Measurements from ENCODE around the gene SLC6A5.

The SLC6A5 gene

DNA sequence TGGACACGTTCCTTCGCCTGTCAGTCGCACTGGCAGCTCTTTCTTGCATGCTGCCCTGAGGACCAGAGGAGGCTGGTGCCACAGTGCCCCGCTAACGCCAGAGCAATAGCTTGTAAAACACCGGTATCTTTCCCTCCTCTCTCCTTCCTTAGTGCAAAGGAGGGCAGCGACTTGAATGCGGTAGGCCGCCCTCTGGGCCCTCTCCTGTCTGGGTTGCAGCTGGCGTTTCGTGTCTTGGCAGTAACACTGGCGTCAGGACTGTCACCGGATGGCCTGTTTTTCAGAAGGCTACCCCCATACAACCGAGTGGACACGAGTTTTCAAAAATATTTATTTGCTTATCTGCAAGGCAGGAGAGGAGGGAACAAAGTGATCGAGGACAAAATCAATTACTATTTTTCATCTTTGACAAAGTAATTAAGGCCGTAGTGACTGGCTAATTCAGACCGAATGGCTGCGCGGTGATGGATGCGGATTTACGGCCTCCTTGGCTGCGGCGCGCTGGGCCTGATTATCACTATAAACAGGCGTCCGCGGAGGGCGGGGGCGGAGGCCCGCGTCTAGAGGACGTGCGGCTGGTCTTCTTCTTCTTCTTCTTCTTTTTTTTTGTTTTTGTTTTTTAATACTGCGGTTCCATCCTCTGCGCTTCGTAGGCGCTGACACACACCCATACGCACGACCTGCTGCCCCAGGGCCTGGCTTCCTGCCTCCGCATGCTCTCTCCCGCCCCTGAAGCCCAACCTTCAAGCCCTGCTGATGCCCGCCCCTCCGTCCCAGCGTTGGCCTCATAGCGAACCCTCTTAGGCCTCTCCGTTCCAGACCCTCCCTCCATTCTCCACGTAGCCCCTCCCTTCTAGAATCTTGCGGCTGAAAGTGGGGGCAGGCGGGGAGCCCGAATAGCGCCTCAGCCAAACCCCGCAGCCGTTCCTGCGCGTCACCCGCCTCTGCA is 2.9 kb upstream of the SLC6A5 start:
- no peak for DNase-seq (ENCODE audit: low spot score)

DNA sequence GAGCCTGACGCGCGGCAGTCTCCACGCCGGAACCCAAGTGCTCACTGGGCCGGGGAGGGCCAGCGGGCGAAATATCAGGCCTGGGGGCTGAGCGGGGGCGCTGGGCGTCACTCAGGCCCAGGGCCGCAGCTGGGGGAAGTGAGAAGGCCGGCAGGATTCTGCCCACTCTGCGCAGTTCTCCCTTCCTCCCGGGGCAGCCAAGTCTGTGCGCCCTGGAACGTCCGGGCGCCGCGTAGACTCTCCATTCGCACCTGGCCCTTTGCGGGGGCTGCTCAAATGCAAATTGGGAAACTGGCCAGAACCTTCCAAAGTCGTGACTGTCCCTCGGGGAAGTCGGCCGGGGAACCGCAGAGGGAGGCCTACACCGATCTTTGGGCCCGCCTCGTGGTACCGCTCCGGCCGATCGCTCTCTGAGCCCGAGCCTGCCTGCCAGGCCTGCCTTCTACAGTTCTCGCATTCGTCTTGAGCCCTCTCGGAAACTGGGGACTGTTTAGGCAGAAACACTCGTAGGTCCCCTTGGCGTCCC is 2.2 kb upstream of the SLC6A5 start:
- no peak for DNase-seq (ENCODE audit: low spot score)

DNA sequence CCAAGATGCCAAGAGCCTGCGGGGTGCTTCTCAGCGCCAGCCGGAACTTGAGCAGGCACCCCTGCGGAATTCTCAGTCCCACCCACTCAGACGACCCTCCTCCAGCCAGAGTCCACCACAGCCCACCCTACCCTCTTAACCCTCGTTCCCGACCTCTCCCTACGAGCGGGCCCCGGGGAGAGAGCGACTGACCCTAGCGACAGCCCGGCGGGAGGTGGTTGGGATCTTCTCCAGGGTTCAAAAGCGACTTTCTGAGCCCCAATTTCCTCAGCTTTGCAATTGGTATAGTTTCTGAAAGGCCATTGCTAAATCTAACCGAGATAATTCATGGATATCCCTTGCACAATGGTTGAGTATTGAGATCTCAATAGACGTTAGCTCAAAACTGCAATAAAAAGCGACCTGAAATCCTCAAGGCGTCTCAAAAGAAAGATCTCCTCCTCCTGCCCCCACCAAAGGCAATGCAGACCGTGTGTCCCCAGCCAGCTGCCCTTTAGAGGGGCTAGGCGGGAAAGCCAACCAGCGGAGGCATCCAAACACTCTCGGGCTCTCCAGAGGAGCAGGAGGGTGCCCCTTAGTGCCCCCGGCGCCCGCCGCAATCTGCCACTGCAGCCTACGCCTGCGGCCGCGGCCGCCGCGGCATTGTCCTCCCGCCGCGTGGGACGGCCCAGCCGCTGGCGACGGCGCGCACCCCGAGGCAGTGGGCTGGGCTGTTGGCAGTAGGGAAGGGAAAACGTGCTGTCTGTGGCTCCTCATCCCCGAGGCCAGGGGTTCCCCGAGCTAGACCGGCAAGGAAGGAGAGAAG is 1.5 kb upstream of the SLC6A5 start:
- no peak for DNase-seq (ENCODE audit: low spot score)

- DNase-seq (ENCODE audit: low spot score) = no peak
Measured at GRCh38 chr11:20598492-20598891, 916 bp upstream of the SLC6A5 start.

DNA sequence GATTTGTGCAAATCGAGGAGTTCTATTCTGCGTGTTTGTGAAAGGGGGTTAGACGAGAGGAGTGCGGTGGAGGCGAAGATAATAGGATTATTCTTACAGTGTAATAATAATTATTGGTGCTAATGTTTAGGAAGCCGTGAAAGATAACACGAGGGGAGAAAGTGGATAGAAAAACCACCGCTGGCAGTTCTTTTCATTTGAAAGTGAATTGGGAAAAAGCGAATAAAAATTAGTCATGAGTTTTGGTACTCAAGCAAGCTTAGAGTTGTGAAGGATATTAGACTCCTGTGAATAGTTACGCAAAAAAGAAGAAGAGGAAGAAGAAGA is 575 bp downstream of the SLC6A5 start:
- DNase-seq (ENCODE audit: low spot score) = no peak

GRCh38 chr11:20600551-20600950 is 1.1 kb downstream of the SLC6A5 start:
- no peak for DNase-seq (ENCODE audit: low spot score)

DNA sequence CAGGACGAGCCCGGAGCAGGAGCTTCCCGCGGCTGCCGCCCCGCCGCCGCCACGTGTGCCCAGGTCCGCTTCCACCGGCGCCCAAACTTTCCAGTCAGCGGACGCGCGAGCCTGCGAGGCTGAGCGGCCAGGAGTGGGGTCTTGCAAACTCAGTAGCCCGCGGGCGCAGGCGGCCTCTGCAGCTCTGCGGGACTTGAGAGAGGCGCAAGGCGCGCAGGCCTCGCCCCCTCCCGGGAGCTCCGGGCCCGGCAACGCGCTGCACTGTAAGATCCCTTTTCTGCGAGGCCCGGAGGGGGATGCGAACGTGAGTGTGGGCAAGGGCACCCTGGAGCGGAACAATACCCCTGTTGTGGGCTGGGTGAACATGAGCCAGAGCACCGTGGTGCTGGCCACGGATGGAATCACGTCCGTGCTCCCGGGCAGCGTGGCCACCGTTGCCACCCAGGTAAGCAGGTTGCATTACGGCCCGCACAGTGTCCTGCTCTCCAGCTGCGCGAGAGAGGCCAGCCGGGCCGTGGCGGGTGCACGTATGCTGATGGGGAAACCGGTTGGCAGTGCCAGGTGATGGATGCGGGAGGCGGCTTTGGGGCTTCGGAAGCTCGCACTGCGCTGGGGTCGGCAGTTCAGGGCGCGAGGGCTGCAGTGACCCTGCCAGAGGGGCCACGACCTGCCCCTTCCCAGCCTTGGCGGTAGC is 2.0 kb downstream of the SLC6A5 start:
- DNase-seq (ENCODE audit: low spot score) = no peak

GRCh38 chr11:20604295-20604803 is 4.9 kb downstream of the SLC6A5 start:
- DNase-seq (ENCODE audit: low spot score) = no peak

DNA sequence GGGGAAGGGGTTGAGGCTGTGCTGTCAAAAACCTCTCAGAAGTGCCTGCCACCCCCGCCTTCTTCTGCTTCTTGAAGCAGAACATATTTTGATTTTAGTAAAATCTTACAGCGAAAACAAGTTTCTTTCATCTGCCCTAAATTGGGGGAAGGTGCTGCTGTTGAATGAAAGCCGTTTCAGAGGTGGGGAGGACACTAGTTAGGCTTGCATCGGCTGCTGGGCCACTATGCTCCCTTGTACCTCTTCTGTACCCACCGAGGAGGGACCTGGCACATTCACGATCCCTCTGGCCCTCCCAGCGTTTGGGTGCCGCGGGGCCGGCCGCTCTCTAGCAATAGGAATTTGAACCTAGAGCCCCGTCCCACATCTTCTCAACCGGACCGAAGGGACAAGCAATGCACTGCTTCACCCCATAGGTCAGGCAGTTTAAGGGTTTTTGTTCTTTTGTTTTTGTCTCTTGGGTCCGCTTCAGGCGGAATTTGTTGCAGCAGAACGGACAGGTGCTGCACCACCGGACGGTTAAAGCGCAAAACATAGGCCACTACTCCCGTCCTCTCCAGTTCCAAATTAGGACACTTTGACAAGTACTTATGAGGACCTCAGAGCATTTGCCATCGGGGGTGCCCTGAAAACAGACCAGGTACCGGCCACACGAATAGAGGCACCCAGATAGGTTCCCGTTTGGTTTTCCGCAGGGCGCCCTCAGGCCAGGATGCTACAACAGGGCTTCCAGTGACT is 5.6 kb downstream of the SLC6A5 start:
- no peak for DNase-seq (ENCODE audit: low spot score)

GRCh38 chr11:20605602-20606091 is 6.2 kb downstream of the SLC6A5 start:
- no peak for DNase-seq (ENCODE audit: low spot score)

DNA sequence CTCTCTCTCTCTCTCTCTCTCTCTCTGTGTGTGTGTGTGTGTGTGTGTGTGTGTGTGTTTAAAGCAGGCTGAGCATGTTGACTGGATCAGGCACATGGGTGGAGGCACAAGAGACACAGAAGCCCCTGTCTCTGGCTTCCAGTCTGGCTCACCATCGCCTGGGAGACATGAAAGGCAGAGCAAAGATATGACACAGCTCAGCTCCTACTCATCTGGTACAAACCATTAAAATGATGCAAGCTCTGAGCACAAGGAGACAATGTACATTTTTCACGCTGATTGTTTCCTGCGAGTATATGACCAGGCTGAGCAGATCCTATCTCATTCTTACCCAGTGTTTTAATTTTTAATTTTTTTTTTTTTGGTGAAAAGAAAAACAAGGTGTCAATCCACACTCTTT is 9.5 kb downstream of the SLC6A5 start:
- DNase-seq (ENCODE audit: low spot score) = no peak

GRCh38 chr11:20609727-20610707 is 10.6 kb downstream of the SLC6A5 start:
- DNase-seq (ENCODE audit: low spot score) = peak; percentile 91

DNA sequence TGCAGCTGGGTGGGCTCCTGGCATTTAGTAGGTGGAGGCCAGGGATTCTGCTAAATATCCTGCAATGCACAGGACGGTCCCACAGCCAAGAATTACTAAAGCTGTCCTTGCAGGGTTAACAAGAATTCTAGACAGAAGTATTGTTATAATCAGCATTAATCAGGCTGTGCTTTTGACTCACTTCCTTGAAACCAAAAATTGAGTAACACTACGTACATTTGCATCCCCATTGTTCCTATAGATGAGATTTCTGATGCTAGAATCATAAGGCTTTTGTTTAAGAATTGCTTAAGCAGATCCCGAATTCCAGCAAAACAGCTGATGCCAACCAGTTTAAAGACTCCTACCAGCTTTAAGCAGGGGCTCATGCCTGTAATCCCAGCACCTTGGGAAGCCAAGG is 11.4 kb downstream of the SLC6A5 start:
- DNase-seq (ENCODE audit: low spot score) = no peak

- no peak for DNase-seq (ENCODE audit: low spot score)
Measured at GRCh38 chr11:20611445-20611844, 12.0 kb downstream of the SLC6A5 start.

- DNase-seq (ENCODE audit: low spot score) = no peak
Measured at GRCh38 chr11:20611892-20612291, 12.5 kb downstream of the SLC6A5 start.

GRCh38 chr11:20612416-20612815 is 13.0 kb downstream of the SLC6A5 start:
- no peak for DNase-seq (ENCODE audit: low spot score)

DNA sequence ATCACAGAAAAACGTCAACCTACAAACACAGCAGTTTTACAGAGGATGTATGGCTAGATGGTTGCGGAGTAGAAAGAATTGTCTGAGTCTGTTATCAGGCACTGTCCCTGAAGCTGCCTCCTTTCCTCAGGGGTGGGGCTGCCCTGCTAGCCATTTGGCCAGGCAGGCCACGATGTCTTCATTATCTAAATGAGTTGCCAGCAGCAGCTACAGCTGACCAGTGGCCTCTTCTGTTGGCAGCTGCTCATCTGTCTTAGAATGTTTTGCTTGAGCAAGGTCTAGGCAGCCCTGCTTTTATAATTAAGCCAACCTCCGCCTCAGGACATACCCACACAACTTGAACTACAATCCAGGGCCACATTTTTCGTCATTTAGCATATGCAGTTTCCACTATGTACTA is 17.5 kb downstream of the SLC6A5 start:
- DNase-seq (ENCODE audit: low spot score) = no peak

DNA sequence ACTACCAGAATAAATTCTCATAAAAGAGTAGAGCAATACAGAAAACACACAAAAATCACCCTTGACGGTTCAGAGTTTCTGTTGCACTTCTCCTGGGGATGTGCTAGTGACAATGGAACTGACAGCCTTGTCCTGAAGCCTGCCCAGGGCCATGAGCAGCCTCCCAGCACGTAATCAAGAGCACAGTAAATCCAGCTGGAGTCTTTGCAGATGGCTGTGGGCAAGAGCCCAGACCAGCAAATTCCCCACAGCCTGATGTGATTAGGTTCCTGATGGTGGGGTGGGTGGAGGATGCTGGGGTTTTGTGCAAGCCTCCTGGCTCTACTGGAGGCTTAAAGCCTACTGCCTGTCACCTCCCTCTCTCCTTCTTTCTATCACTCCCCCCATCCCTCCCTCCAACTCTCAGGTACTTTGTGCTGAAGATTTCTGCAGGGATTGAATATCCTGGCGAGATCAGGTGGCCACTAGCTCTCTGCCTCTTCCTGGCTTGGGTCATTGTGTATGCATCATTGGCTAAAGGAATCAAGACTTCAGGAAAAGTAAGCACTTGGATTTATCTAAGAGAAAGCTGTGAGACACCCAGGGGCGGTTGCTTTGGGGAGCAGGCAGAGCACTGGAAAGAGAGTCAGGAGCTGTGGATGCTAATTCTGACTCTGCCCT is 18.1 kb downstream of the SLC6A5 start:
- no peak for DNase-seq (ENCODE audit: low spot score)

DNA sequence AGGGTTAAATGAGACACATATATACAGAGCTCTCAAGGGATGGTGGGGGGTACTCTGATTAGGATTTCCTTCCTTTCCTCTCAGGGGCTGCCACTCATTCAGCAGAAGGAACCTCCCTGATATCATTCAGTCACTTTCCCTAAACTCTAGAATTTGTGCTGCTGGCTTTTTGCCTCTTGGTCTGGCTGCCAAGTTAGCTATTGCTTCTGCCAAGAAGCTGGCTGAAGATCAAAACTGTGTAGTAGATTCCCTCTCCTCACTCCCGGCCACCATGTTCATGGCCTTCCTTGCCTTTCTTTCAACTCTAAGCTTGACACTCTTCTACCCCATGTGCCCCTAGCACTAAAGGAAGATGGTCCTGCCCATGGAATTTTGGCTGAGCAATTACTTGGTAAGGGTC is 18.7 kb downstream of the SLC6A5 start:
- no peak for DNase-seq (ENCODE audit: low spot score)

- DNase-seq (ENCODE audit: low spot score) = no peak
Measured at GRCh38 chr11:20620988-20621387, 21.6 kb downstream of the SLC6A5 start.
